HG03432 (cell line): ENCODE data around the gene MAGI2.

Experiments
- ATAC-seq: cut with Tn5 transposase; IDR thresholded peaks from one replicate; pipeline ENCODE4 v1.9.1; 2021; ENCODE audit warnings: mild to moderate bottlenecking, moderate library complexity; ENCODE audit not compliant: unreplicated experiment

MAGI2 gene

DNA sequence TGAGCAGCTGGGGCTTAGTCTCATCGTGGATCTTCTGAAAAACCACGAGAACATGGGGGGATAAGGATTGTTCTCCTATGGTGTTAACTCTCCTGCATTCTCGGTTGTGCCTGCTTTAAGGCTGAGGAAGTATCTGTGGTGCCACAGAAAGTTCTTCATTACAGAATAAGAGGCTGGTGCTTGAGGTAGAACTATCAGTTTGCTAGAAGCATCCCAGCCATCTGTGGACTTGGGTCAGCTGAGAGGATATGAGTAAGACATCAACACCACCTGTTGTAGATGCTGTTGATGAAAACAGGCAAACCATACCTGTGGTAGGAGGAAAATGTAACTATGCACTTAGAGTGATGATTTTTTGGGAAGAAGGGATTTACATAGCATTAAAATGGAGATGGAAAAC lies 1238.3 kb downstream of the MAGI2 start:
- no peak for ATAC-seq

DNA sequence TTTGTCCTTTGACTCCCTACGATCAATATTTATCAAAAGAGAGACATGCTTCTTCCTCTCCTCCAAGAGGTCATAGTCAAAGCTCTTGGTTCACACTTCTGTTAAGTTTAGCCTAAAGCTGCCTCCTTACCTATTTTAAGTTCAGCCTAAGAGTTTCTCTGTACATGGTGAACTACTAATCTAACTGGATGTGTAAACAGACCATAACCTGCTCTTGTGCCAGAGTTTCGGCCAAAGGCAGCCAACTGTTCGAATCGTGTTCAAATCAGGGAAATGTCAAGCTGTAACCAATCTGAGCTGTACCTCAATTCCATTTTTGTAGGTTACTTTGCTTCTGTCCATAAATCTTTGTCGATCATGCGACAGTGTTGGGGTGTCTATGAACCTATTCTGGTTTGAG lies 1240.1 kb downstream of the MAGI2 start:
- no peak for ATAC-seq

DNA sequence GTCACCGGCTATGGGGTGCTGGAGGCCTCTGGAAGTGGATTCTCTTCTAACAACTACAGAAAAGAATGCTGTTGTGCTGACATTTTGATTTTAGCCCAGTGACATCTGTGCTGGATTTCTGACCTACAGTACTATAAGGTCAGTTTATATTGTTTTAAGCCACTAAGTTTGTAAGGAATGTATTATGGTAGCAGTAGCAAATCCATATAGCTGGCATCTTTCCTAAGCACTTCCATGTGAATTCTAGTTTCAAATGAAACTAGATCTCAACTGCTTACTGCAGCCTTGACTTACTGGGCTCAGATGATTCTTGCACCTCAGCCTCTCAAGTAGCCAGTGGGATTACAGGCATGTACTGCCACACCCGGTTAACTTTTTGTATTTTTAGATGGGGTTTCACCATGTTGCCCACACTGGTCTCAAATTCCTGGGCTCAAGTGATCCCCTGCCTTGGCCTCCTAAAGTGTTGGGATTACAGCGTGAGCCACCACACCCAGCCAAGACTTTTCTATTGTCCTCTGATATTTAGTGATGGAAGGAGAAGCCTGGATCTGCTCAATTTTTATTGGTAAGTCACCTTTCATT lies 1240.9 kb downstream of the MAGI2 start:
- ATAC-seq: no peak

DNA sequence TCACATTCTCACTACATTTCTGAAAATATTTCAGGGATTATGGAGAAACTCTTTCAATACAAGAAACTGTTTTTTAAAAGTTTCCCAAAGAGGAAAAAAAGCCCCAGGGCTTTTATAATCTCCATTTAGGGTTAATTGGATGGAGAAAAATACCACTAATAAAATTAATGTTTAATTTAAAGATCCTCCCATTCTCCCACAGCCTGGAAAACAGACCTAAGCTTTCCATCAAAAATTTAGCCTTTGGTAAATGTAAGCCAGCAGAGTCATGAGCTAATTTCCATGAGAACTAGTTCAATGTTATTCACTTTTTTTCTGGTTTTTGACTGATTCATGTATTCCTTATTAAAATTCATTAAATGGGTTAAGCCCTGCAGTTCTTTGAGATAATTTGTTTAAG lies 1246.2 kb downstream of the MAGI2 start:
- no peak for ATAC-seq

DNA sequence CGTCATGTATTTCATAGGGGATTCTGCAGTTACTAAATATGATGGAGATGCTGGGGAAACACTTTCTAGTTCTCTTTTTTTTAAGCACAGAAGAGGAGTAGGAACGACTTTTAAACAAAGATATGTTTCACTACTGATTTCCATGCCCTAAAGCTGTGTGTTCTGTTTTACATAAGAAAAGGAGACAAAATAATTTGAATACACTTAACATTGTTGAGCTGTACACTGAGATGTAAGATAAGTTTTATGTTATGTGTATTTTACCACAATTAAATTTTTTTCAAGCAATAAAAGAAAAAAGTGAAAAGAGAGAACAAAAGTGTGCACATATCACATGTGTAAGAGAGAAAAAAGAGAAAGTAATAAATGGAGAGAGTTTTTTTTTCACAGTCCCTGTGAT lies 1246.7 kb downstream of the MAGI2 start:
- ATAC-seq: no peak

DNA sequence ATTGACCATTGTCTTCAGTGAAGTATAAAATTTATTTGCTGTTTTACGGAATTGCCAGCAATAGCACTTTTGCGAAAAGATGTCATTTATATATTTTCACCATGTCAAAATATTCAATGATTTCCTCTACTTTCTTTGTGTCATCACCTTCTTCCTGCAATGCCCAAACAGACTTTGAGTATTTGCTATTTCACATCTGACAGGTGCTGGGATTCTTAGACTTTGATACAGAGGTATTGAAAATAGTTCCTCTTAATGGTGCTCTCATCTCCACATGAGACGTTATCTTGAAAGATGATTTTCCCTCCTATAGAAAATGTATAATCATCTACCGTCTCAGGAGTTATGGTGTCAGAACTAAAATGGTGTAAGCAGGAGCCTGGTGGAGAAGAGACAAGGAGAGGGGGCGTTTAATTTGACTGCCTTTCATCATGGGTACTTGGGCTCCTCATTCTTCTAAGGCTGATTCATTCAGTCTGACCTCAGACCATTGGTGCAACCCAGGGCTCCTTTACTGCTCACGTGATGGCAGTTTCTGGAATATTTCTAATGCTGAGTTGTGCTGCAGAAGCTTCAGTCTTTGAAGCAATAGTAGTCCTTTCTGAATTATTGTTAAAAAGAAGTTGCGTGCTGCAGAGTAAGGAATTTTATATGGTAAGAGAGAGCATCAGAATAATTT lies 1250.3 kb downstream of the MAGI2 start:
- ATAC-seq: no peak

DNA sequence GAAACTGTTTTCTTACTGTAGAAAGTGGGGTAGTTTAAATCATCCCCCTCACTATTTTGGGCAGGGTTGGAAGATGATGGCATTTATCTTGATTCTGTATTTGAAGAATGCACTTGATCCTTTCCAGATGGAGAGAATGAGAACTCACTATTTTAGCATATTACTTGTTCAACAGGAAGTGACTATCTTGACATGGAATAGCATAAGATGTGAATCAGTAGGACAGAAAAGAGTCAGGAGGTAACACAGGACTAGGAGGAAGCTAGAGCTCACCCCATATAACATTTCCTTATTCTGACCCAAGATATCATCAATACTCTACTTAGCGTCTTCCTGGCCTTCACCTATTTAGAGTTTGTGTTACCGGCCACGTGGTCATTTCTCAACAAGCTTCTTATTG lies 1254.7 kb downstream of the MAGI2 start:
- ATAC-seq: no peak

DNA sequence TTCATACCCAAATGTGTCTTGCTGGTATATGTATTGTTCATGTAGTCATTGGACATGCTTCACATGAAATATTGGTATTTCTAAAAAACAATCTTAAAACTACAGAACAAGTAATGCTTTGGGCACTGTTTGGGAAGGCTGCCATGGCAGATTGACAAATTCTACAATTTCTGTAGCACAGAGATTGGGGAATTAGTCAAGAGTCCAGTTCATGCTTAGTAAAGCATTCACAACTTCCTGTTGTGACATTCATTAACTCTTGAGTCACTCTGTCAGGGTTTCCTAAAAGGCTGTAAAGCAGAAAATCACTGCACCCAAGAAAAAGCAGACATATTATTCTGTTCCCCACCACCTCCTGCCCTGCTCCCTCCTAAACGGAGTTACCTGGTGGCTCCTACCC lies 1256.0 kb downstream of the MAGI2 start:
- no peak for ATAC-seq

DNA sequence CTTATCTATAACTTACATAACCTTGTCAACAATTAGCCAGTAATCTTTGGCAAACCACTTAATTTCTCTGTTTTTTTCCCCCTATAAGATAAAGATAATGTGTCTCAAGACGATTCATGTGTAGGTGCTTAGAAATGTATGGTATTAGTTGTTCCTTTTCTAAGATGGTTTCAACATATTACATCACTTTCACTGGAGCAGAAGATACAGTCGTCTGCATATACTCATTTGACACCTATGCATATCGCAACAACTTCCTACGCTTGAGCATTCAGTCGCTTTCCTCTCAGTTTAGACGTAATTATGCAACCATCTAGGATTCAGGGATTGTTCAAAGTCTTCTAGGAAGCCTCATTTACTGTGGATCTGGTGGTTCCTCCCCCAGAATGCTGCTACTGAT lies 1258.2 kb downstream of the MAGI2 start:
- ATAC-seq: no peak

DNA sequence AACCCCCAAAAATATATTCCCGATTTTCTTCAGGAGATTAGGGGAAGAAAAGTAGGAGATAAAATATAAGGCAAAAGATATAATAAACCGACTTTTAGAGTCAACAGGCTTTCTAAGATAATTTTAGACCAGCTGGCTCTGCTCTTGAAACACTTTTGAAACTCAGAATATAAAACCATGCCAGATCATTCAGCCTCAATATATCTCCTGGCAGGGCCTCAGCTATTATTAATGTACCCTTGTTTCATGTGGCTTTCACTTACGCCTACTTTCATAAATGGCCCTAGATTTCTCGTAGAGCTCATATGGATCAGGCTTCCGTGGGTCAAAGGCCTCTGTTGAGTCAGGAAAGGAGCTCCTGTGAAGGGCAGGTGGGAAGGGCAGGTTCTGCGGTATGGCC lies 1258.9 kb downstream of the MAGI2 start:
- ATAC-seq: no peak

DNA sequence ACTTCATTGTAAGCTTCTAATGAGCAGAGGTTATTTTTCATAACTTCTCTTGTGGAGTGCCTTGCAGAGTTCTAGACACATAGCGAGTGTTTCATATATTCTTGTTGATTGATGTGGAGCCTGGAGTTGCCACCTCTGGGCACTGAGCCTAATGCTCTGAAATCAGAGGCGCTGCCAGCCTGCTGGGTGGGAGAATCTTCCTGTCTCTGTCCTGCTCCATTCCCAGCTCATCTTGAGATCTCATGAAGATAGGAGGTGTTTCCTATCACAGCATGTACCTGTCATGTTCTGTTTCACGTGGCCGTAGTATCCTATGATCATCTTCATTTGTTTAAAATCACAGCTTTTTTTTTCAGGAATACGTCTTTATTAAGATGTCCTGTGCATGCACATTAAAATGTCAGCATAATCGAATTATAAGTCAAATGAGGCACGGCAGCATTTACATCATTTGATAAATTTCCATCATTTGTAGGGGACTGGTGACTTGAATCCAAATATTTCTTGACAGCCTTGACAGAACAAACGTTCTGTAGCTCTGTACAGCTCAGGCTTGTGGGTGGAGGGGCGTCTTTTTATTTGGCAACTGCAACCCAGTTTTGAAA lies 1261.9 kb downstream of the MAGI2 start:
- no peak for ATAC-seq

DNA sequence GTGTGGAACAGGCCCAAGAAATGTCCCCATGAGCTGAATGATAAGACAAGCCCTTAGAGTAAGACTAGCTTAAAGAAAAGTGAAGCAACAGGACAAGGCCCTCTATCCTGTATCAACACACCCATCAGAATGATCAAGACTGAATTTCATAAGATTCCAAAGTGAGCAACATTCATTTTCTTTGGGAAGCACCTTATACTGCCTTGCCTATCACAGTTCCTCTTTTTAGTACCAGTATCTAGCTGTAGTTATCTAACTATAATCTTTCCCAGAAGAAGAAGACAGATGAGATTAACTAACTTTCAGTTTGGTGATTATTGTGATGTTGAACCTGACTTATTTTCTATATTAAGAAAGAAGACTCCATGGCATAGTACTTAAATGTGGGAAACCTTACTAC lies 1263.7 kb downstream of the MAGI2 start:
- ATAC-seq: no peak

DNA sequence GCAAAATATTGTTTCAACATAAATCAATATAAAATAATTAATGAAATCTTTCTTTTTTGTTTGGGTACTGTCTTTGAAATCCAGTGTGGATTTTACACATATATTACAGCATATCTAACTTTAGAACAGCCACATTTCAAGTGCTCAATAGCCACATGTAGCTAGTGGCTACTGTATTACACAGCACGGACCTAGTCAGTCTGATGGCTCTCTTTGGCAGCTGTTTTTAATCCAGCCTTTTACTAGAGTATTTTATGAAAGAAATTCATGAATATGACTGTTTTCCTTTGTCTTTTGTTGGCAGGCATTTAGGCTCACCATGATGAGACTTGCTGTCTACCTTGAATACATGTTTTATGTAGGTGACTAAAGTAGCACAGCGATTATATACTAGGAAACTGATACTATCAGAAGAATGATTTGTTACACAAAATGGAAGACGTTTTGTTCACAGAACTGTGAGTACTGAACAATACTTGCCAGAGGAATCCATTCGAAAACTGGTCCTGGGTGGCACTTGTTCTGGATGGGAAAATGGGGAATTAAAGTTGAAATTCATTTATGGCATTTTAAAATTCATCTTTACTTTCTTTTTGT lies 1268.2 kb downstream of the MAGI2 start:
- no peak for ATAC-seq

DNA sequence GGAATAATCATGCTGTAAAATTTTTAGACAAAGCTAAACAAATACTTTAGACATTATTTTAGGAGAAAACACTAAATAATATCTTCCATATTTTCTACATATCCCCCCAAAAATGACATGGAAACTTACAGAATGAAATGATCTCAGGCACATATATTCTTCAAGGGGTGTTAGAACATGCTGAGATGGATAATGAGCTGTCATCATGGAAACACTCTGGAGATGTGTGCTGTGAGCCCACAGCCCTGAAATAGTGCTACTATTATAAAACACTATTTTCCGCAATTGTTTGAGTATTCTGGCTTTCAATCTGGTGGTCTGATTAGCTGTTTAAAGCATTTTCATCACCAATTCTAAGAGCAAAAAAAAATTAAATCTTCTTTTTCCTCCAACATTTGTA lies 1269.2 kb downstream of the MAGI2 start:
- no peak for ATAC-seq

DNA sequence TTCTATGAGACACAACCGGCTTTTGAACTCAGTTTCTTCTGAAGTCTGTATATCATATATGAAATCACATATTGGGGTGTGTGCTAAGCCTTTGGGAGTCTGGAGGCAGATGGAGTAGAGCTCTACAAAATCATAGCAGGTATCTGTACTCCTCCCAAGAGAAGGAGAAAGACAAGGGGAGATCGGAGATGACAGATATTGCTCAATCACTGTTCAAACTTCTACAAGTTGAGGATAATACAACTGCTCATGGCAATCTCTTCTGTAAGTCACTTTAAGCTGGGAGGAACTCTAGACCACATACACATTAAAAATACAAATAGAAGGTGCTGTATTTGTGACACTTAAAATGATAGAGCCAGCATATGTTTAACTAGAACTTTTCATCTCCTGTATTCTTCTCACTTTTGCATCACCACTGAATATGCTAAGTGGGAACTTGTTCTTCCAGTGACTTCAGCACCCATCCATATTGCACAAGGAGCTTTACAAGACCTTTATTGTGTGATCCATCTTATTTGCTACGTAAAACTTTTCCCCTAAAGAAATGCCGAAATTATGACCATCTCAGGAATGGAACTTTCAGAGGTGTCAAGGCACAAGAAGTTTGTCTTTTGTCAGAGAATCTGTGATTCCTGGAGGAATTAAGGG lies 1273.5 kb downstream of the MAGI2 start:
- no peak for ATAC-seq

DNA sequence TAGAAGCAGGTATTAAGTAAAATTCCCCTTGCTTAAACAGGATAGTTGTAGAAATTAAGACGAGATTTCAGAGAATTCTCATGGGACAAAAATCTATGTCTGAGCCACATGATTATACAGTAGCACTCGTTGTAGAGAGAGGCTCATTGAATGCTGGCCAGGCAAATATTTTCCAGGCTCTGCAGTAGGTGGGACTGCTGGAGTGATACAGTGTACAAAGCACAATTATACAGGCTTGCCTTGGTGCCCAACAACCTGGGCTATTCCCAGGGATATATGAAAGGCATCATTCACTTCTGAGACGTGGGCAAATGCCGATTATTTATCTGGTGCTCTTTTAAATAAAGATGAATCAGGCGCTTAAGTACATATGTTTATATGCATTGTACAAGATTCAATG lies 1274.3 kb downstream of the MAGI2 start:
- ATAC-seq: no peak

DNA sequence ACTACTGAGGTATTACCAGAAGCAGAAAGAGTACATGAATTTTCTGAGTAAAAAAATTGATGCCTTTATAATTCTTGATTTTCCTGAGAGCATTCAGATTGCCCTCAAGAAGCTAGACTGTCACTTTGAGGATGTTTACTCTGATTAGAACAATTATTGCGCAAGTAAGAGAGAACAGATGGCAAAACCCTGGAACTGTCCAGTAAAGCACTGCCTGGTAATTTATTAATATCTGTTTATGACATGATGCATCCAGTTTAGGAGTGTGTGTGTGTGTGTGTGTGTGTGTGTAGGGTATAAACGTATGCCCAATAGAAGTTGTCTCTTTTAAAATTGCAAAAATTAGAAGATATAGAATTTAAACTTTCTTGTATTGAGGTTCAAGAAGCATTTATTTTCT lies 1275.1 kb downstream of the MAGI2 start:
- ATAC-seq: no peak

DNA sequence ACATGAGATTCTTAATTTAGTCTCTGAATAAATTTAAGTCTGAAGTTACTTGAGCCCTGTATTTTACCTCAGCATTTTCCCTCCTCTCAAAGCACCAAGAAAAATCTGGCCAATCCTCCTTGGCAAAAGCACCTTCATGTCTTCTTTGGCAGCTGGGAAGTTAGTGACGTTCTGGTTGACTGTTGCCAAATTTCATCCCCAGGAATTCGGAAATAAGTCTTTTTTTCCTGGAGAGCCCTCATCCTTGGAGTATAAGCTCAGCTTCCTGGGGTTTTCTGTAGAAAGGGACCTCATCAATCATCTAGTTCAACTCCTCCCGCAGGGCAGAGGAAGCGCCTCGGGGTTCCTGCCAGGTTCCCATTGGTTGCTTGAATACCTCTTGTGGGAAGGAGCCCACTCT lies 1277.3 kb downstream of the MAGI2 start:
- ATAC-seq: no peak

DNA sequence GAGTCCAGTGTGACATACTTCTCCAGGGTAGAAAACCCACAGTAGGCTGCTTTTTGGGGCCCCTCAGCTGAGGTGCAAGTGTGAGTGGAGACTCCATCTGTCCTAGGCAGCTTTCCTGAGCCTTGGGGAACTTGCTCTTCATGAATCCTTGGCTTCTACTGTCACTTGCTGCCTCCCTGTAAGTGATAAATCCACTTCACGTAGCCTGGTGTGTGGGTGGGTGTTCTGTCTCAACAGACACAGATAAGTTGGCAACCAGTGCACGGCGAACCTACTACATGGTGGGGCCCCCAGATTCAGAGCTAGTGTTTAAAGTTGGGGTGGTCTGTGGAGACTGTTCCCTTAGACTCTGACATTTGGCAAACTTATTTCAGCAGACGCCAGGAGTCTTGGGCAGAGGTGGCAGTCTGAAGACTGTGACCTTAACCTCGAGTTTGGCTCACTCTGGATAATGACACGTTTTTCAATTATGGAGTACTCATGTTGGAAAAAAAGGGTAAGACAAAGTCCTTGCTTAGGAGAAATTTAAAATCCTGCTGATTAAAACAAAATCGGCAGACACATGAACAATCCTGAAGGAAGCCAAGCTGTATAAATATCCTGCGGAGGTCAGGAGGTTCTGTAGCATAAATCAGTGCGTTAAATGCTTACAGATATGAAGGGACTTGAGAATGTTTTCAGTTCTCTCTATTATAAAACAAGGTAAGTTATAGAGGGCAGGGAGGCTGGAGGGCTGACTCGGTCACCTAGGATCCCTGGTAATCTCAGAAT lies 1278.0 kb downstream of the MAGI2 start:
- ATAC-seq: no peak

DNA sequence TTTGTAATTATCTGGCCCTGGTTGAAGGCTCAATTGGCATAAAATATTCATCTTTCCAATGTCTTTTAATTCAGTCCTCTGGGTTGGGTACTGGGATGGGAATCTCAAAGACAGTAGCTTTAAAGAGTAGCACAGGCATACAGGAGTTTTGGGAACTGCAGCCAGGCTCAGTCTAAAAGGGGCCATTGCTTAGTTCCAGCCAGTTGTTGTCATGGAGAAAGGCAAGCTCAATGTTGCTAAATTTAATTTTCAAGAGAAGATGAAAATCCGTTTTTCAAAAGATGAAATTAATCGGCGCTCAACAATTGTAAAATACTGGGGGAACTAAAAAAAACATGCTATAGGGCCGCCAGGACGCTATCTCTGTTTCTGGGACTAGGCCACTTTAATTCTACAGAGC lies 1279.8 kb downstream of the MAGI2 start:
- ATAC-seq: no peak

DNA sequence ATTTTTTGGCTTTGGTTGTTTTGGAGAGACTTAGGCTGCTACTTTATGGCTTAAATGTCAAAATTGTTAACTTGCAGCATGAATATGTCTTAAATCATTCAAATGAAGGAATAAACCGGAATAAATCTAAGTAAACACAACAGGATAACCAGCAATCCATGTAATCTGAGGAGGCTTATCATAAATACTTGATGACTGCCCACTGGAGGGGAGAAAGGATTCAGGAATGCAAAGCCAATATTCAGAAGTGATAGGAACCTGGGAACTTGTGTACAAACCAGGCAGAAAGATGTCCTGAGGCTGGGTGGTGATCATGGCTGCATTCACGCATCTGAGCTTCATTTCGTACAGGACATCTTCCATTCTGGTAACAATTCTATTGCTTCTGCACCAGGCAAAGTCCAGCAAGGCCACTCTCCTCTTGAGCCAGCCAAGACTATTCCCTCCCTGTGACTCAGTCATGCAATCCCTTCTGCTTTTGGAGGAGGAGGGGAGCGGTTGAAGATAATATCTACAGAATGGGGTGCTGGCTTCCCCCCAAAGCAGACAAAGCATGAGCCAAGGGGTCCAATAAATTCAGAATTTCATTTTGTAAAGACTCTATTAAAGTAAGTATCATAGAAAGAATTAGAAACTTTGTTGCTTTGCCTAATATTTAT lies 1280.4 kb downstream of the MAGI2 start:
- ATAC-seq: no peak
